RPMI8226 (cell line): Measurements from ENCODE around the gene ARG2.

Experiments used
- DNase-seq: peaks from one replicate; pipeline ENCODE4 v3.0.0-alpha.2; 2015

ARG2 gene

GRCh38 chr14:67695394-67695949, 75.8 kb downstream of the ARG2 start, which contains the start of gene RDH11:
Gene RDH11 (minus strand): TSS chr14:67695764. CDS start chr14:67695703, 61 bp downstream.
- DNase-seq = peak; percentile 84

- no peak for DNase-seq
Measured at GRCh38 chr14:67697006-67697405, 77.3 kb downstream of the ARG2 start.

GRCh38 chr14:67698179-67698578, 78.5 kb downstream of the ARG2 start:
- DNase-seq = no peak
